MM.1S (cell line): ENCODE data around the gene C10orf105.

Source experiments
- DNase-seq: peaks from one replicate; pipeline ENCODE4 v3.0.0-alpha.2; 2015
- H2AFZ ChIP-seq: fragments of 300-600 bp; sonication (generic); 2 replicates; pipeline ENCODE4 v1.6.0; 2016; ENCODE audit warnings: antibody characterized with exemption, low read length
- H3F3A ChIP-seq: fragments of 300-600 bp; sonication (generic); 2 replicates; pipeline ENCODE4 v1.6.1; 2016; ENCODE audit warnings: mild to moderate bottlenecking, antibody characterized with exemption, low read length, moderate library complexity, mixed read lengths; ENCODE audit not compliant: insufficient read depth
- H3K27ac ChIP-seq: fragments of 300-600 bp; sonication (generic); 2 replicates; pipeline ENCODE4 v1.5.1; 2016; ENCODE audit warnings: mild to moderate bottlenecking, low read length
- H3K27me3 ChIP-seq: fragments of 300-600 bp; sonication (generic); replicated peaks from 2 replicates; pipeline ENCODE4 v1.6.0; 2016; ENCODE audit warnings: low read length; ENCODE audit not compliant: insufficient read depth
- H3K36me3 ChIP-seq: fragments of 300-600 bp; sonication (generic); replicated peaks from 2 replicates; pipeline ENCODE4 v1.6.1; 2016; ENCODE audit warnings: mild to moderate bottlenecking, low read length, mixed read lengths; ENCODE audit not compliant: insufficient read depth
- H3K4me1 ChIP-seq: fragments of 300-600 bp; sonication (generic); 2 replicates; pipeline ENCODE4 v1.6.1; 2016; ENCODE audit warnings: low read length, mixed read lengths
- H3K4me2 ChIP-seq: fragments of 300-600 bp; sonication (generic); 2 replicates; pipeline ENCODE4 v1.6.0; 2016; ENCODE audit warnings: low read depth, low read length
- H3K4me3 ChIP-seq: fragments of 300-600 bp; sonication (generic); 2 replicates; pipeline ENCODE4 v1.5.1; 2016; ENCODE audit warnings: low read length, mixed read lengths
- H3K79me2 ChIP-seq: fragments of 300-600 bp; sonication (generic); 2 replicates; pipeline ENCODE4 v1.6.1; 2016; ENCODE audit warnings: mixed run types, low read length, mixed read lengths
- H3K9ac ChIP-seq: fragments of 300-600 bp; sonication (generic); 2 replicates; pipeline ENCODE4 v1.6.1; 2016; ENCODE audit warnings: low read length, mixed read lengths
- H3K9me2 ChIP-seq: fragments of 300-600 bp; sonication (generic); replicated peaks from 2 replicates; pipeline ENCODE4 v1.6.1; 2016; ENCODE audit warnings: mild to moderate bottlenecking, low read length, mixed read lengths; ENCODE audit not compliant: insufficient read depth
- H3K9me3 ChIP-seq: fragments of 300-600 bp; sonication (generic); replicated peaks from 2 replicates; pipeline ENCODE4 v1.6.1; 2016; ENCODE audit warnings: mild to moderate bottlenecking, low read length, mixed read lengths; ENCODE audit not compliant: insufficient read depth
- H4K20me1 ChIP-seq: fragments of 300-600 bp; sonication (generic); 2 replicates; pipeline ENCODE4 v1.6.1; 2016; ENCODE audit warnings: mild to moderate bottlenecking, low read length, moderate library complexity, mixed read lengths; ENCODE audit not compliant: insufficient read depth
- EZH2 ChIP-seq: fragments of 300-600 bp; sonication (generic); optimal IDR thresholded peaks from 2 replicates; pipeline ENCODE3; 2017; ENCODE audit warnings: low read depth, mild to moderate bottlenecking, antibody characterized with exemption, low read length, mixed read lengths
- EZH2phosphoT487 ChIP-seq: fragments of 300-600 bp; sonication (generic); IDR thresholded peaks from 2 replicates; pipeline ENCODE4 v1.6.1; 2018; ENCODE audit warnings: antibody characterized with exemption, low read length
- TF ChIP-seq, protein P1 (sequence below): fragments of 300-600 bp; sonication (generic); IDR thresholded peaks from 2 replicates; pipeline ENCODE4 v1.5.1; 2016; ENCODE audit warnings: antibody characterized with exemption, low read length, mixed read lengths

C10orf105 gene

DNA sequence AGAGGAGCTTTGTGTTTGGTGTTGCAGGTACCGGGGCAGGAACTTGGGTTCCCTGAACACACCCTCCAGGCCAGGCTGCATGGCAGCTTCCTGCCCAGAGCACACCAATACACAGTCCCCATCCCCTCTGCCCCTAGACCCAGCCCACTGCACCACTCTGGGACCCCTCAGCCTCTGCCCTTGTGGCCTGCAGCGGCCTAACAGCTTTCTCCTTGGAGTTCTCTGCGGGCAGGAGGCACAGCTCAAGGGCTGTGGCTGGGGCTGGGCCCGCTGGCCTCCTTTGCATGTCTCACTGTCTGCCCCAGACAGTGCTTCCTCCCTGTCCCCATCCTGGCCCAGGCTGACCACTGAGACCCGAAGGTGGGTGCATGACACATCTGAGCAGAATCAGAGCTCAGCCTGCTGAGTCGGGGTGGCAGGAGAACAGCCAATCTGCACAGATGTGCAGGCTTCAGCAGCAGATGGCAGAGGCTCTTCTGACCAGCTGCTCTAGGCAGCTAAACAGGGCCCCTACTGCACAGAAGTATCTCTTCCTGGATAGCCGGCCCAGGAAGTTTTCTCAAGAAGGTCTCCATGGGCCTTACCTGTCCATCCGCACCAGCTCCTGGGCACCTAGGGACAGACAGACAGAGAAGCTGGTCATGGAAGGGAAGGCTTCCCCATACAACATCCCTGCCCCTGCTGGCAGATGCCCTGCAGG is 33.0 kb upstream of the C10orf105 start:
- H3K27ac ChIP-seq, result no peak overlapping the region
- TF ChIP-seq EZH2 (no peak), EZH2phosphoT487 (no peak)
- TF ChIP-seq, protein P1, sequence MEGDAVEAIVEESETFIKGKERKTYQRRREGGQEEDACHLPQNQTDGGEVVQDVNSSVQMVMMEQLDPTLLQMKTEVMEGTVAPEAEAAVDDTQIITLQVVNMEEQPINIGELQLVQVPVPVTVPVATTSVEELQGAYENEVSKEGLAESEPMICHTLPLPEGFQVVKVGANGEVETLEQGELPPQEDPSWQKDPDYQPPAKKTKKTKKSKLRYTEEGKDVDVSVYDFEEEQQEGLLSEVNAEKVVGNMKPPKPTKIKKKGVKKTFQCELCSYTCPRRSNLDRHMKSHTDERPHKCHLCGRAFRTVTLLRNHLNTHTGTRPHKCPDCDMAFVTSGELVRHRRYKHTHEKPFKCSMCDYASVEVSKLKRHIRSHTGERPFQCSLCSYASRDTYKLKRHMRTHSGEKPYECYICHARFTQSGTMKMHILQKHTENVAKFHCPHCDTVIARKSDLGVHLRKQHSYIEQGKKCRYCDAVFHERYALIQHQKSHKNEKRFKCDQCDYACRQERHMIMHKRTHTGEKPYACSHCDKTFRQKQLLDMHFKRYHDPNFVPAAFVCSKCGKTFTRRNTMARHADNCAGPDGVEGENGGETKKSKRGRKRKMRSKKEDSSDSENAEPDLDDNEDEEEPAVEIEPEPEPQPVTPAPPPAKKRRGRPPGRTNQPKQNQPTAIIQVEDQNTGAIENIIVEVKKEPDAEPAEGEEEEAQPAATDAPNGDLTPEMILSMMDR, result no peak
- no peak overlapping the region for H2AFZ ChIP-seq
- peaks cover 21% of the 10 kb centered on the region for H3K4me1 ChIP-seq
- no peaks in the 10 kb centered on the region for H3K9me3 ChIP-seq
- no peaks in the 10 kb centered on the region for H3K79me2 ChIP-seq
- H3K4me2 ChIP-seq, result no peak overlapping the region
- no peak overlapping the region for H3K9ac ChIP-seq
- no peaks in the 10 kb centered on the region for H3K27me3 ChIP-seq
- H3K36me3 ChIP-seq, result no peaks in the 10 kb centered on the region
- H3K4me3 ChIP-seq, result no peak overlapping the region
- H4K20me1 ChIP-seq, result no peaks in the 10 kb centered on the region
- DNase-seq, result peak; percentile 31
- peaks cover 19% of the 10 kb centered on the region; the same call in 1 of the 2 replicates for H3F3A ChIP-seq
- no peaks in the 10 kb centered on the region for H3K9me2 ChIP-seq

DNA sequence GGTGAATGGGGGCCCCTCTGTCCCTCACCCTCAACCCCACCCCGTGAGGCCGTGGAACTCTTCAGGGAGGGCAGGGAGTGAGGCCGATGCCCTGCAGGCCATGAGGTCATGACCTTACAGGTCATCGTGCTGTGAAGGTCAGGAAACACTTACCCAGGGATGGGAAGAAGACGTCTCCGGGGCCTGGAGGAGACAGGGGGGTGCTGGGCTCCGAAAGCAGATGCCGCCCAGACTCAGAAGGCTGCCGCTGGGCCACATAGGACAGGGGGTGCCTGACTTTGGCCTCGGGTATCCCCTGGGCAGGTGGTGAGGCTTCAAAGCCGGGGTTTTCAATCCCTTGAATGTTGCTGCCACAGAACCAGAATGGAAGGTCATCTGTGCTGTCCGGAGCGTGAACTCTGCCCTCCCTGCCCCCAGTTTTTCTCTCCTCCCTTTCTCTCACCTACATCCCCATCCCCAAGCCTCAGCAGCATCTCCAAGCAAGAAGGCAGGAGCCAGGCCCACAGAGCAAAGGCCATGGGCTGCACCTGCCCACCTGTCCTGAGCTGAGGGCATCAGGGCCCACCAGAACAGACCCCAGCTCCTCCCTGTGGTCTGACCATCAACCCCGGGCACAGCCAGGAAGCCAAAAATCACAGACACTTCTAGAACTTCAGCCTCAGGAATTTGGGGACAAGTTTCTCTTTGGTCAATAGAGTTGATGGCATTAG is 32.1 kb upstream of the C10orf105 start:
- no peaks in the 10 kb centered on the region for H3K9me3 ChIP-seq
- H3K9ac ChIP-seq, result no peak overlapping the region
- no peak overlapping the region for H2AFZ ChIP-seq
- no peaks in the 10 kb centered on the region for H4K20me1 ChIP-seq
- peaks cover 23% of the 10 kb centered on the region for H3K4me1 ChIP-seq
- no peak overlapping the region for H3K27ac ChIP-seq
- H3K36me3 ChIP-seq, result no peaks in the 10 kb centered on the region
- H3K9me2 ChIP-seq, result no peaks in the 10 kb centered on the region
- H3K4me3 ChIP-seq, result no peak overlapping the region
- TF ChIP-seq, protein P1, result no peak
- DNase-seq, result no peak
- H3K27me3 ChIP-seq, result no peaks in the 10 kb centered on the region
- no peak overlapping the region for H3K4me2 ChIP-seq
- no peaks in the 10 kb centered on the region for H3K79me2 ChIP-seq
- peaks cover 20% of the 10 kb centered on the region; the same call in 1 of the 2 replicates for H3F3A ChIP-seq

DNA sequence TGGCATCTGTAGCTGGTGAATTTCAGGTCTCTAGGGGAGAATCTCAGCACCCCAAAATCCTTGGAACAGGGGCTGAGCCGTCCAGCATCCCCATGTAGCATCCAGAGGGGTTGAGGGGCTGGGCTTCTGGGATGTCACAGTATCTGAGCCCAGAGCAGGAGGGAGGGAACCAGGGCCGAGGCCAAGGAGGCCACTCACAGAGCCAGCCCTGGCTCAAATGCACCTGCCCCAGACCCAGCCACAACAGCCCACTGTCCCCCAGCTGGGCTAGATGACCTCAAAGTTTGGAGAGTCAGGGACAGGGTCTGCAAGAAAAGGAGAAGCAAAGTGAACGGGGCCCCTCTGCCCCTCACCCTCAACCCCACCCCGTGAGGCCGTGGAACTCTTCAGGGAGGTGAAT is 31.4 kb upstream of the C10orf105 start:
- no peaks in the 10 kb centered on the region for H3K27me3 ChIP-seq
- no peaks in the 10 kb centered on the region for H3K9me3 ChIP-seq
- no peak overlapping the region for H2AFZ ChIP-seq
- H3K27ac ChIP-seq, result no peak overlapping the region
- H3K4me3 ChIP-seq, result no peak overlapping the region
- no peaks in the 10 kb centered on the region for H3K36me3 ChIP-seq
- H3K79me2 ChIP-seq, result no peaks in the 10 kb centered on the region
- peaks cover 20% of the 10 kb centered on the region; the same call in 1 of the 2 replicates for H3F3A ChIP-seq
- no peaks in the 10 kb centered on the region for H4K20me1 ChIP-seq
- H3K4me2 ChIP-seq, result no peak overlapping the region
- no peak for DNase-seq
- no peaks in the 10 kb centered on the region for H3K9me2 ChIP-seq
- peaks cover 23% of the 10 kb centered on the region for H3K4me1 ChIP-seq
- TF ChIP-seq EZH2, result no peak
- H3K9ac ChIP-seq, result no peak overlapping the region
